ENCODE data around the gene KRT79.

GRCh38 chr12:52796429-52796794 is 37.7 kb downstream of the KRT79 start:
- TF ChIP-seq POLR2A (IDR thresholded peaks at IDR 0.05): no peak
- TF ChIP-seq CTCF (IDR thresholded peaks at IDR 0.05): no peak
- TF ChIP-seq POLR2AphosphoS5 (IDR thresholded peaks at IDR 0.05): no peak
